Kidney epithelial cell (primary cell): Measurements from ENCODE around the gene LNX2. TPM values are rescaled to one million over a fixed set of nuclear protein-coding genes. Genes with fewer than 3 reads are reported as not detected.

Experiments used
- DNase-seq: peaks from one replicate; pipeline ENCODE4 v3.0.0-alpha.2; 2010; ENCODE audit warnings: low read depth
- H3K27me3 ChIP-seq: 2 replicates; pipeline ENCODE4 v1.6.0; 2011; ENCODE audit warnings: low read length; ENCODE audit not compliant: control insufficient read depth, insufficient read depth
- H3K36me3 ChIP-seq: 2 replicates; pipeline ENCODE4 v1.5.1; 2011; ENCODE audit warnings: low read length; ENCODE audit not compliant: control insufficient read depth, insufficient read depth
- H3K4me3 ChIP-seq: 2 replicates; pipeline ENCODE4 v1.5.1; 2011; ENCODE audit warnings: low read depth, mild to moderate bottlenecking, control low read depth, low read length
- total RNA-seq: library from RNA; depleted of rRNA; stranded (reverse); fragments of >200 nt; gene quantifications from 2 replicates; pipeline ENCODE4 v1.2.3, GENCODE V29; 2015
- TF ChIP-seq, protein P1 (sequence below): IDR thresholded peaks from 2 replicates; pipeline ENCODE4 v1.5.1; 2011; ENCODE audit warnings: mild to moderate bottlenecking, moderate library complexity, low read length, control low read depth, inconsistent platforms; ENCODE audit not compliant: insufficient read depth, poor library complexity, severe bottlenecking

LNX2 gene
- total RNA-seq, 1 donor from 2014 or later = 11.4 TPM

DNA sequence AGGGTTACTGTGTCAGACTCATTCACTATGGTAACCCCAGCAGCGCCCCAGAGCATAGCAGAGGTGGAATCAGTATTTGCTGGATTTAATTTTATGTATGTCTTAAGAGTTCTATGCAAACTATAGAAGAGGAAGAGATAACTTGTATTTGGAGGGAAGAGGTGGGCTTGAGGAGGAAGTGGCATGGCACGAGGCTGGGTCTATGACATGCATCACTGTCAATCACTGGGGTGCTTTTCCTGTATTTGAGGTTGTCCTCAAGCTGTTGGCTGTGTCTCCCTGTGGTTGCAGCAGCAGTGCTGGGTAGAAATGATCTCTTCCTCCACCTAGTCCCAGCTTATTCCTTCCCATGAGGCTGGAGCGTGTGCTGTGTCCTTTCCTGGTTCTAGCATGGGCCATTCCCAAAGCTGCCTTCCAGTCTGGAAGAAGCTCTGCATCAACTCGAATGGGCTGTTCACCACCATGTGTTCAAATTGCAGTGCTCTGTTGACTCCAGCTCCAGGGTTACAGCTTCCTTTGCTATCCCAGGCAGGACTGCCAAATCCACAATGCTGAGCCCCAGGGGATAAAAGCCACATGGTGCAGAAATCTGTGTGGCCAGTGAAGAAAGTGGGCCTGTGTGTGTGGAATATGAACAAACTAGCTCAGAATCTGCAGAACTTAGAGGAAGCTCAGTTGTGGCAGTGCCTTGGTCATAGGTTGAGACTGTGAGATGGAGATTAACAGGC lies 96.8 kb downstream of the LNX2 start:
- no peak for DNase-seq
- TF ChIP-seq, protein P1, sequence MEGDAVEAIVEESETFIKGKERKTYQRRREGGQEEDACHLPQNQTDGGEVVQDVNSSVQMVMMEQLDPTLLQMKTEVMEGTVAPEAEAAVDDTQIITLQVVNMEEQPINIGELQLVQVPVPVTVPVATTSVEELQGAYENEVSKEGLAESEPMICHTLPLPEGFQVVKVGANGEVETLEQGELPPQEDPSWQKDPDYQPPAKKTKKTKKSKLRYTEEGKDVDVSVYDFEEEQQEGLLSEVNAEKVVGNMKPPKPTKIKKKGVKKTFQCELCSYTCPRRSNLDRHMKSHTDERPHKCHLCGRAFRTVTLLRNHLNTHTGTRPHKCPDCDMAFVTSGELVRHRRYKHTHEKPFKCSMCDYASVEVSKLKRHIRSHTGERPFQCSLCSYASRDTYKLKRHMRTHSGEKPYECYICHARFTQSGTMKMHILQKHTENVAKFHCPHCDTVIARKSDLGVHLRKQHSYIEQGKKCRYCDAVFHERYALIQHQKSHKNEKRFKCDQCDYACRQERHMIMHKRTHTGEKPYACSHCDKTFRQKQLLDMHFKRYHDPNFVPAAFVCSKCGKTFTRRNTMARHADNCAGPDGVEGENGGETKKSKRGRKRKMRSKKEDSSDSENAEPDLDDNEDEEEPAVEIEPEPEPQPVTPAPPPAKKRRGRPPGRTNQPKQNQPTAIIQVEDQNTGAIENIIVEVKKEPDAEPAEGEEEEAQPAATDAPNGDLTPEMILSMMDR = no peak
- H3K4me3 ChIP-seq = no peak overlapping the region

DNA sequence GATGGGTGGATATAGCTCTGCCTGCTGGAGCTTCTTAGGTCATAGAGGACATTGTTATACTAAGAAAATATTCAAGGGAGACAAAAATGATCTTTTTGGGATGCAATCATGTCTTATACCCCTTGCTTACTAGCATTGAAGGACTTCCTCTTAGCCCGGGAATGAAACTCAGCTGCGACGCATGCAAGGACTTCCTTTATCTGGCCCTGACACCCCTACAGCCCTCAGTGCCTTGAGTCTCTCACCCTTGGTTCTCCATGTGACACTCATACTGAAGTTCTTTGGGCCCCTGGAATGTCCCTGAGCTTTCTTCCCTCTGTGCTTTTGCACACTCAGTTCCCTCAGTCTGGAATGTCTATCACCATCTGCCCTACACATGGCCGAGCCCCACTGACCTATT lies 97.5 kb downstream of the LNX2 start:
- Histone ChIP-seq H3K4me3 (no peak overlapping the region), H3K27me3 (no peaks in the 10 kb centered on the region), H3K36me3 (no peaks in the 10 kb centered on the region)
- TF ChIP-seq, protein P1 = no peak
- DNase-seq = no peak

More for the DNA sequence above, 96.8 kb downstream of the LNX2 start:
- no peaks in the 10 kb centered on the region for H3K27me3 ChIP-seq
- H3K36me3 ChIP-seq = no peaks in the 10 kb centered on the region

DNA sequence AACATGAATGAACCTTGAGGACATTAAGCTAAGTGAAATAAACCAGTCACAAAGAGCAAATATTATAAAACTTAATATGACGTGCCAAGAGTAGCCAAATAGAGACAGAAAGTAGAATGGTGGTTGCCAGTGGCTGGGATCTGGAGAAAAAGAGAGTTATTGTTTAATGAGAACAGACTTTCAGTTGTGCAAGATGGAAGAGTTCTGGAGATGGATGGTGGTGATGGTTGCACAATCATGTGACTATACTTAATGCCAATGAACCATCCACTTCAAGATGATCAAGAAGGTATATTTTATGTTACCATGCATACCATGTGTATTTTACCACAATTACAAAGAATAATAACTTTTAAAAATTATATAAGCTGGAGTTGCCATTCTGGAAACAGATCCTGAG lies 104.2 kb downstream of the LNX2 start:
- no peak for DNase-seq
- TF ChIP-seq, protein P1 = no peak
- Histone ChIP-seq H3K27me3 (no peaks in the 10 kb centered on the region), H3K36me3 (no peaks in the 10 kb centered on the region), H3K4me3 (no peak overlapping the region)

DNA sequence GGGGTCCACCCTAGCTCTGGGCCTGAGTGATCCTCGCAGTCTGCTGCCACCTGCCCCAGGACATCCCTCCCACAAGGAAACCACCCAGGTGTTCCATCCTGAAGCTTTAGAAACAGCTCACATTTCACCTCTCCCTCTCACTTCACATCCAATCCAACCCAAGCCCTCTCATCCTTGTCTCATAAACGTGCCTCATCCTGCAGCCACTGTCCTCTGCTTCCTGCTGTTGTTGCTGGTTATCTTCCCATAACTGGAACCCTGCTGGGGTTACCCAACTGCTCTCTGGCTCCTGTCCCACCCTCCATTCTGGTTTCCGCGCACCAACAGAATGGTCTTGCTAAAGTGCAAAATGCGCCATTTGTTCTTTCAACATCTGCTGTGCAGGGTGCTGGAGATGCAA lies 110.2 kb downstream of the LNX2 start:
- TF ChIP-seq, protein P1 = no peak
- Histone ChIP-seq H3K27me3 (no peaks in the 10 kb centered on the region), H3K36me3 (no peaks in the 10 kb centered on the region), H3K4me3 (no peak overlapping the region)
- DNase-seq = no peak

DNA sequence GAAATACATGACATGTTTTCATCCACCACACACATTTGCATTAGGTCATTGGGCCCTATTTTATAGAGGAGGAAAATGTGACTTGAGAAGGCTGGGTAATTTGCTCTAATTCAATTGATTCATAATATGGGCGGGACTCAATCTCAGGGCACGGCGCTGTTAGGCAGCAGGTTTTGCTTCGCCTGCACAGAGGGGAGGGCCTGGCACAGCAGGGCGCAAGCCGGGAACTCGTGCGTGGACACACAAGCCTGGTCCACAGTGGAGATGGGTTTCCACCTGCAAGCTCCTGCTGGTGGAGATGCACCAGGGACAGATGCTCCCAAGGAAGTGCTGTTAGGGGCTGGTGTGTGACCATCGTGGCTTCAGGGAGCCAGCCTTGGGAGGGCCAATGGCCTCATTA lies 111.5 kb downstream of the LNX2 start:
- Histone ChIP-seq H3K36me3 (no peaks in the 10 kb centered on the region), H3K4me3 (no peak overlapping the region), H3K27me3 (peaks cover 4% of the 10 kb centered on the region)
- DNase-seq = no peak
- TF ChIP-seq, protein P1 = no peak

DNA sequence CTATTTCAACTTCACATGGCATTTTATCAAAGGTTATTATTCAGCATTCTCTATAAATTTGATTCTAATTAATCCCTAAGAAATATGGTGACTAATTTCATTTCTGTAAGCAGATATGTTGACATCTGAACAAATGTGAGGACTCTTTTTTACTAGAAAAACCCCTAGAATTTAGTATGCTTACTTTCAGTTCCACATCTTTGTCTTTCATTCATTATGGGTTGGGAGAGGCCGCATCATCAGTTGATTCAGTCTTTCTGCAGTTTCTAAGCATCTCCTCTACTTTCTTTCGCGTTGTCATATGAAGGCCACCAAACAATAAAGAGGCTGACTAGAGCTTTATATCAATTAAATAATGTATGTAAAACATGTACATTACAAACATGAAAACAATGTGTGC lies 114.5 kb downstream of the LNX2 start:
- TF ChIP-seq, protein P1 = no peak
- peaks cover 4% of the 10 kb centered on the region for H3K27me3 ChIP-seq
- DNase-seq = no peak
- no peaks in the 10 kb centered on the region for H3K36me3 ChIP-seq
- H3K4me3 ChIP-seq = no peak overlapping the region
